Posterior vena cava (tissue), 2 donors: Measurements from ENCODE around the gene ANGEL2. TPM values are rescaled to one million over a fixed set of nuclear protein-coding genes. Genes with fewer than 3 reads are reported as not detected.

Experiments used
- DNase-seq: peaks from one replicate; pipeline ENCODE4 v3.0.0-alpha.2; 2020; ENCODE audit warnings: low spot score
- intact Hi-C, 2 donors: fragments of 100-400 bp; cut with DNase I; formaldehyde crosslinking; loops; one replicate each; pipeline versions ENCODE4 v1.14.1 to v1.14.2; 2022 to 2023
- total RNA-seq, 2 donors: library from RNA; stranded (reverse); fragmentation: NEBNext Ultra II Directional; extraction: Animal tissue kit (Norgen Biotek cat#: 25700); gene quantifications; one replicate each; pipeline ENCODE4 v1.2.1, GENCODE V29; 2021
- donor health status: DM: yes; HTN: yes; CAD: no.
- donor health status: DM: yes; HTN: yes; CAD: no.

Gene ANGEL2
- total RNA-seq, 2 donors from 2014 or later = 29.7 to 31.1 TPM

DNA sequence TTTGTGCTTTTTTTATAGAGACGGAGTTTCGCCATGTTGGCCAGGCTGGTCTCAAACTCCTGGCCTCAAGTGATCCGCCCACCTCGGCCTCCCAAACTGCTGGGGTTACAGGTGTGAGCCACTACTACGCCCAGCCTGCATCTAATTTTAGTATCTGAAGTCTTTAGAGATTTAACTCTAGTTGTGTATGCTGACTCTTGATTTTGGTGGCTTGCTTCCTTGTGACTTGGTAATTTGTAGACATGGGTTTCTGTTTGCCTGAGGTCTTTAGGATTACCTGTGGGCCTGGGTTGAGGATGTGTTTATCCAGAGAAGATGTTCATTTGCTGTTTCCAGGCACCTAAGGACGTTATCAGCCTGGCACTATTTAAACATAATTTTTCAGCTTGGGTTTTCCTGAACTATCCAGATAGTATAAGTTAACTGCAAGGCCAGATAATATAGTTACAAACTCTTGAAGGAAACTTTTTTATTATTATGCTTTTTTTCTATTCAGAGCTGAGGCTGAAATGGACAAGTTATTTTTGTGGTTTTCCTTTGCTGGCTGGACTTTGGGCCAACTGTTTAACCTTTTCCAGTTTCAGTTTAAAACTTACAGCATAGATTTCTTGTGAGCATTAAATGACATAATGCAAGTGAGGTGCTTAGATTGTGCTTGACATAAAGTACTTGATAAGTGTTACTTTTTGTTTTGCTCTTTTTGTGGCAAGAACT is 72.8 kb downstream of the ANGEL2 start:
- intact Hi-C loops = no loop called here
- DNase-seq = no peak

Other genes starting within 250 kb of the ANGEL2 start
- gene NSL1, start 224.1 kb downstream of the ANGEL2 start, total RNA-seq = 10 to 100 TPM; 29.1 to 33.4 TPM
- gene TATDN3, start 224.0 kb downstream of the ANGEL2 start, total RNA-seq = 10 to 100 TPM; 11.4 to 12.2 TPM
- gene SPATA45, start 168.2 kb downstream of the ANGEL2 start, total RNA-seq = not detected
- gene FLVCR1, start 157.6 kb downstream of the ANGEL2 start, total RNA-seq = 1 to 10 TPM; 5.9 to 6.7 TPM
- 1 to 10 TPM; 3.3 to 4.8 TPM for gene VASH2, start 65.3 kb downstream of the ANGEL2 start, total RNA-seq
- 10 to 100 TPM; 20.2 to 23.5 TPM for gene RPS6KC1, start 35.4 kb upstream of the ANGEL2 start, total RNA-seq